IPS-18a (cell line): ENCODE data around the gene ARL4A.
A peak's percentile ranks its signal among the peaks of the same experiment; 100 is the strongest.
"Not testable (repeated sequence)": the region's sequence is repeated elsewhere in the genome, so short reads cannot be mapped to it uniquely, and the experiment has no call there.

Experiments
- H3K27ac ChIP-seq: one replicate; pipeline ENCODE4 v1.5.1; 2013; ENCODE audit warnings: low read length
- H3K27me3 ChIP-seq: one replicate; pipeline ENCODE4 v1.6.1; 2013; ENCODE audit warnings: mild to moderate bottlenecking, low read length; ENCODE audit not compliant: control insufficient read depth, insufficient read depth
- H3K36me3 ChIP-seq: one replicate; pipeline ENCODE4 v1.6.1; 2013; ENCODE audit warnings: low read depth, low read length; ENCODE audit not compliant: control insufficient read depth
- H3K4me1 ChIP-seq: one replicate; pipeline ENCODE4 v1.6.1; 2013; ENCODE audit warnings: low read depth, low read length; ENCODE audit not compliant: control insufficient read depth
- H3K4me3 ChIP-seq: one replicate; pipeline ENCODE4 v1.5.1; 2013; ENCODE audit warnings: low read length
- H3K9ac ChIP-seq: one replicate; pipeline ENCODE4 v1.6.1; 2013; ENCODE audit warnings: mild to moderate bottlenecking, low read length, moderate library complexity
- H3K9me3 ChIP-seq: one replicate; pipeline ENCODE4 v1.6.1; 2013; ENCODE audit warnings: low read depth, low read length; ENCODE audit not compliant: control insufficient read depth

The ARL4A gene

GRCh38 chr7:12686891-12687717 is at the start of gene ARL4A:
Gene ARL4A, plus strand, starts transcription at chr7:12687633. Its CDS starts 622 bp downstream, at chr7:12688255.
- H3K4me1 ChIP-seq = peaks cover 23% of the 10 kb centered on the region
- peak within 1 kb of the TSS; percentile 65 for H3K27ac ChIP-seq
- H3K27me3 ChIP-seq = no peaks in the 10 kb centered on the region
- peak within 1 kb of the TSS; percentile 70 for H3K4me3 ChIP-seq
- no peaks in the 10 kb centered on the region for H3K9me3 ChIP-seq
- no peaks in the 10 kb centered on the region for H3K36me3 ChIP-seq
- peak within 1 kb of the TSS; percentile 88 for H3K9ac ChIP-seq

- no peaks in the 10 kb centered on the region for H3K36me3 ChIP-seq
- no peaks in the 10 kb centered on the region for H3K27me3 ChIP-seq
- no peak overlapping the region for H3K9ac ChIP-seq
- no peak overlapping the region for H3K4me3 ChIP-seq
- H3K27ac ChIP-seq = no peak overlapping the region
- no peaks in the 10 kb centered on the region for H3K4me1 ChIP-seq
- H3K9me3 ChIP-seq = no peaks in the 10 kb centered on the region
These were observed 49.4 kb upstream of the ARL4A start for GRCh38 chr7:12637819-12638592.

GRCh38 chr7:12638851-12639456 is 48.5 kb upstream of the ARL4A start:
- no peak overlapping the region for H3K27ac ChIP-seq
- H3K9me3 ChIP-seq = no peaks in the 10 kb centered on the region
- no peak overlapping the region for H3K4me3 ChIP-seq
- no peak overlapping the region for H3K9ac ChIP-seq
- no peaks in the 10 kb centered on the region for H3K4me1 ChIP-seq
- no peaks in the 10 kb centered on the region for H3K27me3 ChIP-seq
- H3K36me3 ChIP-seq = no peaks in the 10 kb centered on the region

- H3K4me3 ChIP-seq = no peak overlapping the region
- no peak overlapping the region for H3K9ac ChIP-seq
- H3K9me3 ChIP-seq = no peaks in the 10 kb centered on the region
These were observed 46.9 kb upstream of the ARL4A start for GRCh38 chr7:12640299-12641096.

GRCh38 chr7:12641196-12641595 is 46.2 kb upstream of the ARL4A start:
- peaks cover 2% of the 10 kb centered on the region for H3K4me1 ChIP-seq
- H3K27ac ChIP-seq = no peak overlapping the region
- H3K36me3 ChIP-seq = no peaks in the 10 kb centered on the region
- H3K27me3 ChIP-seq = no peaks in the 10 kb centered on the region
- no peaks in the 10 kb centered on the region for H3K9me3 ChIP-seq
- no peak overlapping the region for H3K9ac ChIP-seq
- no peak overlapping the region for H3K4me3 ChIP-seq

More at GRCh38 chr7:12640299-12641096, 46.9 kb upstream of the ARL4A start:
- Histone ChIP-seq H3K27me3 (no peaks in the 10 kb centered on the region), H3K4me1 (no peaks in the 10 kb centered on the region), H3K27ac (no peak overlapping the region), H3K36me3 (no peaks in the 10 kb centered on the region)

GRCh38 chr7:12642508-12642907 is 44.9 kb upstream of the ARL4A start:
- H3K36me3 ChIP-seq = no peaks in the 10 kb centered on the region
- no peaks in the 10 kb centered on the region for H3K27me3 ChIP-seq
- H3K4me1 ChIP-seq = peaks cover 13% of the 10 kb centered on the region
- no peaks in the 10 kb centered on the region for H3K9me3 ChIP-seq
- H3K4me3 ChIP-seq = no peak overlapping the region
- H3K27ac ChIP-seq = no peak overlapping the region
- H3K9ac ChIP-seq = no peak overlapping the region

- Histone ChIP-seq H3K9me3 (no peaks in the 10 kb centered on the region), H3K4me3 (no peak overlapping the region), H3K36me3 (no peaks in the 10 kb centered on the region), H3K9ac (no peak overlapping the region), H3K4me1 (peaks cover 15% of the 10 kb centered on the region), H3K27me3 (no peaks in the 10 kb centered on the region), H3K27ac (no peak overlapping the region)
These were observed 44.3 kb upstream of the ARL4A start for GRCh38 chr7:12643001-12643643.

- H3K27ac ChIP-seq = no peak overlapping the region
- no peak overlapping the region for H3K9ac ChIP-seq
- H3K4me3 ChIP-seq = no peak overlapping the region
- H3K4me1 ChIP-seq = peaks cover 16% of the 10 kb centered on the region
- H3K36me3 ChIP-seq = no peaks in the 10 kb centered on the region
- H3K27me3 ChIP-seq = no peaks in the 10 kb centered on the region
- no peaks in the 10 kb centered on the region for H3K9me3 ChIP-seq
These were observed 43.8 kb upstream of the ARL4A start for GRCh38 chr7:12643644-12644043.

- not testable (repeated sequence) for H3K4me3 ChIP-seq, H3K9ac ChIP-seq, H3K27me3 ChIP-seq, H3K36me3 ChIP-seq, H3K27ac ChIP-seq, H3K9me3 ChIP-seq
- H3K4me1 ChIP-seq = peaks cover 23% of the 10 kb centered on the region
These were observed 42.2 kb upstream of the ARL4A start for GRCh38 chr7:12645212-12645611.

- Histone ChIP-seq H3K4me3 (no peak overlapping the region), H3K9ac (no peak overlapping the region), H3K4me1 (peaks cover 23% of the 10 kb centered on the region), H3K36me3 (no peaks in the 10 kb centered on the region), H3K27me3 (no peaks in the 10 kb centered on the region), H3K27ac (no peak overlapping the region), H3K9me3 (no peaks in the 10 kb centered on the region)
These were observed 41.3 kb upstream of the ARL4A start for GRCh38 chr7:12646139-12646538.
